OCI-M2 (cell line): ENCODE measurements around the gene BBX.

Experiments
- DNase-seq: peaks from one replicate; lab custom pipeline; 2025; ENCODE audit not compliant: unreplicated experiment; lab: John Stamatoyannopoulos, UW

Gene BBX

DNA sequence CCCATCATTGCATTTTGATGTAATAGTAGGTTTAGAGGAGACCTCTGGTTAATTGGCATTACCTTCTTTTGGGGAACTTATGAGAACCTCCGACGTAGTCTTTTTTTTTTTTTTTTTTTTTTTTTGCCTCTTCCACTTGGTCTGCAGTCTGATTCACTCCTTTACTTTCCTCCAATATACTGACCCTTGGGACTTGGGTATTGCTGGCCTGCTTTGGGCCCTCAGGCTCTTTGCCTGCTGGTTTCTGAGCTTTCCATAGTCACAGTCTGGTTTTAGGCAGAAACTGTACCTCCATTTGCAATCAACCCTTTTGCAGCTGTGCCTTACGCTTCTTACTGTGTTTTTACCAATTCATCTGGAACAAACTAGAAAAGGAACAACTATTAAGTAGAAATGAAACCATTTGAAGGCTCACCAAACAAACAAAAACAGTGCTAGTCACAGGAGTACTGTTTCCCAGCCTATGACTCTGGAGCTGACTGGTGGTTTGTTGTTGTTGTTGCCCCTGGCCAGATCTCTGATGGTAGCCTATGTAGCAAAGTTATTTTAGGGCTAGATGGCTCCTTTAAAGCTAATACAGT, 272.8 kb downstream of the BBX start:
- DNase-seq = no peak

DNA sequence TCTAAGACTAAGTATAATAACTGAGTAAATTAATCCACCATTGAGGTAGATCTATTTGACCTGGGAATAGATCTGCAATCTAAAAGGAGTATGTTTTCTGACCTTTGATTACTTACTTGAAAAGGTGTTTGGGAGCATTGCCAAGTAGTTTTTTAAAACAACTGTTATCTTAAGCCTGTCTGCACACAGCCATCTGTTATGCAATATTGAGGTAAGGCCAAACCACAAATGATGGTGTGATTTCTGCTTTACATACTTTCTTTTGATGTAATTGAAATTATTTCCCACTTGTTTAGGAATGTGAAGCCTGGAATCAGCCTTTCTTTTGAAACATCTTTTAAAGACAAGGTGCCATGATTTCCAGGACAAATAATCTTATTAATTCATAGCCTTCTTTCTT, 274.0 kb downstream of the BBX start:
- no peak for DNase-seq

DNA sequence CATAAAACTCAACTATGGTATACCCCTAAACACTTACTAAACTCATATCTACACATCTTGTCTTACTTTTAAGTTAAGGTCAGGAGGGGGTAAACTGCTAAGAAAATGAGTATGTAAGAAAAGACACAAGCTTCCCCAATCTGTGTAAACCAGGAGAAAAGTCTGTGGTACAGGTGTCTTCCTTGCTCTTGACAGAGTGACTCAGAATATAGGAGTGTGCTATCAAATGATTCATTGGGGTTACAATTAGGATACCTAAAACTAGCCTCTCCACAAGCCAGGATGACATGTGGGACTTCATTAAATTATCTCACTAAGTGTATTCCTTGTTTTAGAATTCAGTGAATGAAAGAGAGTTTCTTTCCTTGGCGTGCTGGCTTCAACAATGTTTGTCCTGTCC, 274.8 kb downstream of the BBX start:
- no peak for DNase-seq

DNA sequence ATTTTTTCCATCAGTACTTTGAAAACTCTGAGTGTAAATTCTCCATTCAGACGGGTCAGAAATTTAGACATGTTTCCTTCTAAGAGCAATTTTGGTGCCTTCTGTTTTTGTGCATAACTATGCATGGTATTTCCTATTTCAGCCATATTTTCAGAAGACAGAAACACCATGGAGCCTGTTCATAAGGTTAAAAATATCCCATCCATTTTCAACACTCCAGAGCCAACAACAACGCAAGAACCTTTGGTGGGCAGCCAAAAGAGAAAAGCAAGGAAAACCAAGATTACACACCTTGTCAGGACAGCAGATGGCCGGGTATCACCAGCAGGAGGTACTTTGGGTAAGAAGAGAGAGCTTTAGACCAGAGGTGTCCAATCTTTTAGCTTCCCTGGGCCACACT, 275.6 kb downstream of the BBX start:
- no peak for DNase-seq

DNA sequence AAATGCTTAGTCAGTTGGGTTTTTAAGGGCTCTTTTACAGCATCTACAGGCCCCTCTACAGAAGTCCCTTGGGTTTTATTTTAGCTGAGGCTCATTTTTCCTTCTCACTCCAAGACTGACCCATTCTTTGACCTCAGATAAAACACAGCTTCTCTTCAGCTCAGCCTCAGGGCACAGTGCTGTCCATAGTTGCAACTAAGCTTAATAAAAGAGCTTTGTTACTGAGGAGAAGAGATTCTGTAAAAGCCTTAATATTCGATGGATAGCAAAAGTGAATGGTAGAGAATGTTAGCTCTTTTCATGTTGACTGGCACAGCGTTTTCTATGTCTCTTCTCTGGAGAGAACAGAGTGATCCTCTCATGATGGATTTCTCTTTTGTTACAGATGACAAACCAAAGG, 277.9 kb downstream of the BBX start:
- no peak for DNase-seq

DNA sequence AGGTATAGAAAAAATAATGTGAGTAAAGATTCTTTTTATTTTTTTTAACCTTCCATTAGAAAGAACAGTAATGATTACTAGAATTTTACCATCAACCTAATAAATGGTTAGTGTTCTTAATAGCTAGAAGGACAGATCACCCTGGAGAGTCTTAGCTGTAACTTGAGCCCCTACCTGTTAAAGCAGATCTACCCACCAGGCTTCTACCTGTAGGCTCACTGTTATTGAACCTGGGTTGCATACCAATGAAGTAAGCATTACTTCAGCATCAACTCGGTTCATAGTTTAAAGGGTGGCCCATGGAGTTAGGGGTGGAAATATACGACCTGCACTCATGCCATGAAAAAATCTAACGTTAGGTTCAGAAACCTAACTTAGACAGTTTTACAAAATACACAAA, 280.4 kb downstream of the BBX start:
- DNase-seq = no peak

DNA sequence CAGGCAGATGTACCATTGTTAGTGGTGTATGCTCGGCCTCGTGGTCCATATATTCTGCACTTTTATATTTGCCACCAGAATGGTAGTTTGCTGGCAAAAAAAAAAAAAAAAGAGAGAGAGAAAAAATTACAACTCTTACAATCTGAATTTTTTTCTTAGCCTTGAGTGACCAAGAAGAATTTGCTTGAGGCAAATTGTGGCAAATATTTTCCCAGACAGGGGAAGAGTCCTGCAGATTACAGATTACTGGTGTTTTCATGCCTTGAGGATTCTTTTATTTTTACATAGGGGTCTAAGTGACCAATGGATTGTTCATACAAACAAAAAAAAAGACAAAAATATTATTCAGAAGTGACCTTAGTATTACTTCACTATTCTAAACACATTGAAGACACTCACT, 283.3 kb downstream of the BBX start:
- DNase-seq = no peak

DNA sequence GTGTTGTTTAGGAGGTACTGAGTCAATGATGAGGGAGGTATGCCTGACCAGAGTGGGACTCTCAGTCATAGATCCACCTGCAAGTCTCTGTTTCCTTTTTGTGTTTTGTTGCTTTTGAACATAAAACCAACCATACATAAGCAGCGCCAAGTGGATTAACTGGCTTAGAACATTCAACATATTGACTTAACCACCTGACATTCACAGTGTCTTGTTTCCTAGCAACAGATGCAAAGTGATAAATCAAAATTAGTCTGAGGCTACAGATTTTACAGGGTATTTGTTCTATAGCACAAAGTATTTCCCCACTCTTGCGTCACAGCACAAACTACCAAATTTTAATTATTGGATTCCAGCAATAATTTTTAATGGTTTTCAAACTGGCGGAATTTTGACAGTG, 283.8 kb downstream of the BBX start:
- DNase-seq = no peak

DNA sequence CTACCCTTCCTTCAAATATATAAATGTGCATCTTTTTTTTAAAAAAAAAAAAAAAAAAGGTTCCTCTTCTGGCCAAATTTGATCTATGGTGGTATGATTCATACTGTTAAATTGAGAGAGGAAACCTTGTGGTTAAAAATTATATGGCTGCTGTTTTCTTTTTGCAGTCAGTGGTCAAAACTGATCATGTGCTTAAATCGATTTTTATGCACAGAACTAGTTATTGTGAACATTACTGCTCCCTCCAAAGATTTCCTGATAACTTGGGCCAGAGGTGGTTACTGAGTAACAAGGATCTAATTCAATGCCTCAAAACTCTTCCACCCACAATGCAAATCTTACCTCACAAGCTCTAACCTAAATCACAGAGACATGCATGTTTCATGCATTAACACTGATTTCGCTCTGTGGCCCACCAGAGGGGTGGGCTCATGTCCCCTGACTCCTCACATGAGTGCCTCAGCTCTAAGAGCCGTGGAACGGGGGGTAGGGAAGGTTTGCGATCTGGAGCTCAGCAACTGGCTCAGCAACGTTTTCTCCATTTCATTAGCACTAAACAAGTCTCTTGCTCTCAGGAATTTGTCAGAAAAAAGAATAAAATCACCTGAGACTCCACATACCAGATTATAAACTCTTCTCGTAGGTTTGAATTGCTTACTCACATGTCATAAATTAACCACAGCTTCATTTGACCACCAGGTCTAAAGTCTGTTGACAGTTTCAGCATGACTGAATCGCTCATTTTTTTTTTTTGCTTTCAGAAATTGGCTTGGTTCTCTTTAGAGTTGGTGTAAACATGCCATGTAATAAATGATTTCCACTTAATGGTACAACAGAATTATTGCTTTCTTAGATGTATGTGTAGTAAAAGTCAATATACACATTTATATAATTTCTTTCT, 287.7 kb downstream of the BBX start:
- no peak for DNase-seq

DNA sequence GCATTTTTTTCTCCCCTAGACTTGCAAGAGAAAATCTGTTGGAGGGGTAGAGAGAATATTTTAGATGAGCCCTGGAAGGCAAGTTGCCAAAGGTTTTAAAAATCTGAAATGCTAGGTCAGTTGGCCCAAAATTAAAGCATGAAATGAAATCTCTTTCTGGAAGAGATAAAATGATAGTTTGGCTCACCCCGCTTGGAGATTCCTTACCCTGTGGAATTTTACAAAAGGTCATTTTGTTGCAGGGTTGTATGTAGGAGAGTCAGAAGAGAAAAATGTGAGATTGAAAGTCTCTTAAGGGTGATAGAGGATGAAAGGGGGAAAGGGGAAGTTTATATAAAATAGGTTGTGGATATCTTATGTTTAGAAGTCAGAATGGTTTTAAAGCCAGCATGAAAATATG, 290.3 kb downstream of the BBX start:
- no peak for DNase-seq

DNA sequence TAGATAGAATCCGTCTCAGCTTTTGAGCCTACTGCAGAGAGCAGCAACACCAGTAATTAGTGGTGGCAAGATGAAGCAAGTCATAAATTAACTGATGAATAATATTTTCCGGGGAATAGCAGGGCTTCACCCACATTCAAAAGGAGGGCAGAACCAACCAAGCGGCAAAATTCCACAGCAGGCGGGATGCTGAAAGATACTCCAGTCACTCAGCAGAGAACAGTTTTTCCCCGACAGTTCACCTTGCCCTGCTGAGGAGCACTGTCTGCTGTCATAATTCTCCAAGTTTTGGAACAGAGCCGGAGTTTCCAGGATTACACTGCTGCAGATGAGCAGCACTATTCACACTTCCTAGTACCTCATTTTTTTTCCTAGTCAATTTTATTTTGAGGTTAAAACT, 293.3 kb downstream of the BBX start:
- no peak for DNase-seq

DNA sequence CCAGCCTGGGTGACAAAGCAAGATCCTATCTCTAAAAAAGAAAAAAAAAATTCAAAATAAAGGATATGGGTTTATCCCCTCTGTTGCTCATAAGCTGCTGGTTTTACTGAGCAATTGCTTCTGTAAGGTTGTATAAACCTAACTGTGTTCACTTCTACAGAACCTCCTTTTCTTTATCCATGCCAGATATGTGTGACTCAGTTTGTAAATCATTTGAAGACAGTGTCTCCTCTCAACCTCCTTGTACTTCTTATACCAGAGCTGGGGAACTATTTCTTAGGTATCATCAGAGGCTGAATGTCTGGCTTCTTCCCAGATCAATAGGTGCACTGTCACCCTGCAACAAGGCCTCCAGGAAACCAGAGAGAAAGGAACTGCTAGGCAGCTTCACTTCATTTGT, 294.3 kb downstream of the BBX start:
- DNase-seq = no peak

DNA sequence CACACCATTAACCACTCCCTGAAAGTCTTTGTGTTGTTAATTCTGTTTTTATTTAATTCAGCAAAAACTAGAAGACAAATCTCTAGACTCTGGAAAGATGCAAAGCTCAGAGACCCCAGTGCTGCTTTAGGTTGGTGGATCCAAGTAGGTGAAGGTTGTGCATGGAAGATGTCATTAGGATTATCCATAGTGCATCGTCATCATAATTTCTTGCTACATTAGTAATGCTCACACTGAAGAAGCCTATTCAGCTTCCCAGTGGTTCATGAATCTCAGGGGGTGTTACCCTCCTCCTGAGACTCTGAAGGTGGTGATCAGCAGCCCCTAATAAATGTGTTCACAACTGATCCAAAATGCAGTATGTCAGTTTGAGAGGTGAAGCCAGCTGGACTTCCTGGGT, 295.3 kb downstream of the BBX start:
- no peak for DNase-seq

DNA sequence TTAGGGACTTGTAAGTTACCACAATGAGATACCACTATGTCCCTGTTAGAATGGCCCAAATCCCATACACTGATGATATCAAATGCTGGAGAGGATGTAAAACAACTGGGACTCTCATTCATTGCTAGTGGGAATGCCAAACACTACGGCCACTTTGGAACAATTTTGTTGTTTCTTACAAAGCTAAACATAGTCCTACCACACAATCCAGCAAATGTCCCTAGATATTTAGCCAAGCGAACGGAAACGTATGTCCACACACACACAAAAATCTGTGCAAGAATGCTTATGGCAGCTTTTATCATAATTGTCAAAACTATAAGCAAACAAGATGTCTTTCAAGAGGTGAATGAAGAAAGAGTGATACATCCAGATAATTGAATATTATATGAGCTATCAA, 296.9 kb downstream of the BBX start:
- no peak for DNase-seq

DNA sequence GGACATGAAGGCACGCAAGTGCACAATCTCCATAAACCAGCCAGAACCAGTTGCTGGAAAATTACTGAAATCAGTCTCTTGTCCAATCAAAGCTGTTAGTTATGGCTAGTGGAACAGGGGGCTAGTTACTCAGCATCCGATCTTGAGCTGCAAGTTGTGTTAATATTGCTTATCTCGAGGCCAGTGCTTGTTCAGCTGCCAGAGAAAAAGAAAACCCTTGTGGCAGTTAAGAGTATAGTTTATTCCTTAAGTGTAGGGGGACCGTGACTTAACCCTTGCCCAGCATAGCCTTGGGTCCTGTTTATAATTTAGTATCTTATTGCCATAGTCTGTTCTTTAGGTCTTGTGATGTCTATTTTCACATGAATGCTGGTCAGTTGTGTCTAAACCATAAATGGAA, 299.5 kb downstream of the BBX start:
- no peak for DNase-seq

DNA sequence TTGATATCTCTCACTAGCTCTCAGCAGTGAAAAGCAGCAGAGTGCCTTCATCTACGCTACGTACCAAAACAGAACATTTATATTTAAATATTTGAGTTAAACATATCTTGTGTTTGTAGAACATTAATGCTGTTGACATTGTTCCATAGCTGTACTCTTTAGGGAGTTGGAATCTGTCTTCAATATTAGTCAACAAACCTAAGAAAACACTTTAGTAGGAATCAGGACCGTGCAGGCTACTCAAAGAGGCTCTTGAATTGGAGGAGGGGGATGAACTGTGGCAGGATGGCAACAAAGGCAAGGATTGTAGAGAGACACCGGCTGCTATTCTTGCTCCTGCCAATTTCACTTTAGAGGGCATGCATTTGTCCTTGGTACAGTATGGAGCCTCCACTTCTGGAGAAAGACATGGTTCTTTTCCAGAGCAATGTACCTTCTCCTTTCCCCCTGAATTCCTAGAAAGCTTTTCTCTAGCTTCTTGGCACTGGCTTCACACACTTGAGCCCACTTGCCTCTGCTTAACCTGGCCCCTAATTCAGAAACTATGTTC, 302.1 kb downstream of the BBX start:
- no peak for DNase-seq

DNA sequence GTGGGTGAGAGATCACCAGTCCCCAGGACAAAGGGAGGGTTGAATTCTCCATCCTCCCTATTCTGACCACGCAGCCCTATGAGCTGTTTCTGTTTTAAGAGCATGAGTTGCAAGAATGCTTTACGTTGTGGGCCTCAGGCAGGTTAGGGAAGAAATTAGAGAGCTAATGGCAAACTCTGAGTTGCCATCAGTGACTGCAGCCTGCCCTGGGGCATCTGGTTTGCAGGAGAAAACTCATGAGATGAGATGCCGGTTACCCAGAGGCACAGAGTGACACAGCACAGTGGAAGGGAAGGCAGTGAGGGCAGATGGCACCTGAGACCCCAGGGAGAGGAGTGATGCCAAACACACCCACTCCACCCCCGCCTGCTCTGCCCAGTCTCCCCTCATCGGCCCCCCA, 302.8 kb downstream of the BBX start:
- DNase-seq = no peak

DNA sequence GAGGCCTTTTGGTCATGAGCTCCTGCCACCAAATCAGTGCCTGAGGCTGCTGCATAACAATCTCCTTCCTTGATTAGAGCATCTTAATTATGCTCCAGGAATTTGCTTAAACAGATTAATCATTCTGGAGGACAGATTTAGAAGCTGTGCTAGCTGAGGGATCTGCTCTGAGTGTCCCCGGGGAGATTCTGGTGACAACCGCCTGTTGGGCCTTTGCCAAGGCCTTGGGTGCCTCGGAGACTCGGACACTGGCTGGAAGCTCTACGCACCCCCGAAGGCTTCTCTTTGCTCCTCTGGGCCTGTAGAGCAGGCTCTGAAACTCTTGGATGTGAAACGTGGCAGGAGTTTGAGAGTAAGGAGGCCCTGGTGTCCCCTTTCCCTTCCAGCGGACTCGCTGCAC, 304.0 kb downstream of the BBX start:
- no peak for DNase-seq

DNA sequence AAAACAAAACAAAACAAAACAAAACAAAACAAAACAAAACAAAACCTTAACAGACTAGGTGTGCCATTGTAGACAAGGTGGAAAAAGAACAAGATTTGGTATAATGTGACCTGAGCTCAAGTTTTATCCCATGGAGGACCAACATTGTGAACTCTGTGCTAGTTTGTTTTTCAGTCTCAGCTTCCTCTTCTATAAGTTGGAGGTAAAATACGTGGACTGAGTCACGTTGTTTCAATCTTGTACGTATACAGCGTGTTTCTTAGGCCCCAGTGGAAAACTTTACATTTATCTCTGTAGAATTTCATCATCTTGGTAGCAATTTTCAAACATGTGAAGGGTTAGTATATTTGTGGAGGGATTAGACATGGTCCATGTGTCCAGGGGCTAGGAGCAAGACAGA, 306.4 kb downstream of the BBX start:
- no peak for DNase-seq

DNA sequence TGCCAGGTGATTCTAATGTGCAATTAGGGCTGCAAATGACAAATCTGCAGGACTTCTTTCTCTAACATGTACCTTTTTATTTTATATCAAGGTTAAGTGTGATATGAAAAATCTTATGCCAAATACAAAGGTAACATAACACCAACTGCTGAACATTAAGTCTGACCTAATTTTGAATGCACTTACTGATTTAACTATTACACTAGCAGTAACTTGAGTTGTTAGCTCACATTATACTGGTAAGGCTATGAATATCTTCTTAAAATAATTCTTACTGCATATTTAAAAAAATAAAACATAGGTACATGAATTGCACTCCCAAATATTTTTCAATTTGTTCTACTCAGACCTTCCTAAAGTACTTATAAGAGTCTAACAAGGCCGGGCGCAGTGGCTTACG, 308.8 kb downstream of the BBX start:
- no peak for DNase-seq

DNA sequence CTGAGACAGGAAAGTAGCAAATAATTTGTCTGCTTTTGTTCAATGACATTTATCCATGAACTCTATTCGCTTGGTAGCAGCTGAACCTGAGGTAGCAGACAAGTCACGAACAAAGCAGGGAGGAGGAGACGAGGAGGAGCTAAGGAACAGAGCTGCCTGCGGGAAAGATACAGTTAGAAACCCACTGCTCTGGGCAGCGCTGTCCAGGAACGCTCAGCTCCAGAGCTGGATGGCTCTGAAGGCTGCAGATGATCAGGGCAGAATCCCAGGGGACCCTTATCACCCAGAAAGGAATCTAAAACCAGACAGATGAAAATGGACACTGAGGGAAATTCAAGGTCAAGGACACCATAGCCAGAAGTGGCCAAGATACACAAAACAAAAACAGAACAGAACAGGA, 310.3 kb downstream of the BBX start:
- DNase-seq = no peak

DNA sequence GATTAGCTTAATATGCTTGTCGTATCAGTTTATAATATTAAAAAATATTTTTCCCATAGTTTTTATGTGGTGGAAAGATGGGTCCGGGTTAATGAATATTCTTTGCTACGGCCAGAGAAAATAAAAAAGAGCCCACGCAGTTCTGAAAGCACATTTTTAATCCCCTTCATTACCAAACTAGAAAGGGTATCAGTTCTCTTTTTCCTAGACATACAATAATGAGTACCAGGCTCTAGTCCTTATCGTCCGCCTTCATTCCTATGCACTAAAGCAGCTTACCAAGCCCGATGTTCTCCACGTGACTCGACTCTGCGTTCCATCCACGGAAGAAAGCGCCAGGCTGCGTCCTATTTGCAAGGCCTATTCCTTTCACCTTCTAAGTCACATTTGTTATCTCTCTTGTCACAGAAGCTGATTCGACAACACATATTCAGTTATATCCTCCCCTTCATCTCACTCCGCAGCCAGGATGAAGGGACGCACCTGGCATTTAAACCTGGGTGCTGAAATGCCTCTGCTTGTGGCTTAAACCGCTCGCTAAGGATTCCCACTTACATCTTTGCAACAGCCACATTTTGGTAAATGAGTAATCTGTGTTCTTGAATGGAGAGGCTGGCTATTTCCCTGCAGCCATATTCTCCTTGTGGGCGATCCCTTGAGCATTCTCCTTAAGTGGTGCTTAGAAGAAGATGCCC, 311.1 kb downstream of the BBX start:
- no peak for DNase-seq
